Loucy (cell line): ENCODE data around the gene GGT5.

Experiments used
- EZH2phosphoT487 ChIP-seq: fragments of 200-600 bp; IDR thresholded peaks from 2 replicates; pipeline ENCODE4 v1.6.1; 2018; ENCODE audit warnings: antibody characterized with exemption, mild to moderate bottlenecking, moderate library complexity, borderline replicate concordance
- TF ChIP-seq, protein P1 (sequence below): fragments of 200-600 bp; sonication (generic); conservative IDR thresholded peaks from 2 replicates; pipeline ENCODE4 v1.5.1; 2014; ENCODE audit warnings: mild to moderate bottlenecking, antibody characterized with exemption, low read length

DNA sequence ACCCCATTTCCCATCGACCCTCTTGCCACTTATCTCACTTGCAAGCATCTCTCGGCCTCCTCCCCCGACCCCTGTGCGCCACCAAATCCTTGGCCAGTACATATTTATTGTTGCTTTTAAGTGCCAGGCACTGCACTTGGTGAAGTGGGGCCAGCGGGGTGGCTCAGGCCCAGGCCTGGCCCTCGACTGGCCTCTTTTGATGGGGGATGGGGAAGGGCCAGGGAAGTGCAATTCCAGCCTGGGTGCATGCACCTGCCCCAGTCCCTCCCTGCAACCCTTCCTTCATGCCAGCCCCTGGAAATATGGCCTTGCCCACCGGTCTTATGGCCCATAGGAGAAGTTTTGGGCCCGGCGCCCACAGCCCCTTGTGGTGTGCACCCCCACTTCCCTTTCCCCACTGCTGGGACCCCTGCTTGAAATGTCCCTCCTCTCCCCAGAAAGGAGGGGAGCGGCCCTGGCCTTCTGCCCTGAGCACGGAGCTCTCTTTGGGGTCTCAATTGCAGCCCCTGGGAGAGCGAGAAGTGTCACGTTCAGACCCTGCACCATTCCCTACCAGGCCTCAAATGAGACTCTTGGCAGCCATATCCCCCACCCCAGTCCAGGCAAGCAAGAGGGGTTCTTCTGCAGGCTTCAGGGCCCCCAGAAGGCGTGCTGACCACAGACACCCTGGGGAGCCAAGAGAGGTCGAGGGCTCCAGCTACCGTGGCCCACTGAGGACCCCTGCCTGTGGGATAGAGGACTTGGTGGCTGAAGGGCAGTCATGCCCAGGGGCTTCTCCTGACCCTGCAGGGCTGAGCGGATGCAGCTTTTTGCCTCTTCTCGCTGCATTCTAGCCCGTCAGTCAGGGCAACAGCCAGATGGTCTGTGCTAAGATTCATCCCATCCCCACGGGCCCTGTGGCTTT is 62.6 kb downstream of the GGT5 start:
- TF ChIP-seq, protein P1, sequence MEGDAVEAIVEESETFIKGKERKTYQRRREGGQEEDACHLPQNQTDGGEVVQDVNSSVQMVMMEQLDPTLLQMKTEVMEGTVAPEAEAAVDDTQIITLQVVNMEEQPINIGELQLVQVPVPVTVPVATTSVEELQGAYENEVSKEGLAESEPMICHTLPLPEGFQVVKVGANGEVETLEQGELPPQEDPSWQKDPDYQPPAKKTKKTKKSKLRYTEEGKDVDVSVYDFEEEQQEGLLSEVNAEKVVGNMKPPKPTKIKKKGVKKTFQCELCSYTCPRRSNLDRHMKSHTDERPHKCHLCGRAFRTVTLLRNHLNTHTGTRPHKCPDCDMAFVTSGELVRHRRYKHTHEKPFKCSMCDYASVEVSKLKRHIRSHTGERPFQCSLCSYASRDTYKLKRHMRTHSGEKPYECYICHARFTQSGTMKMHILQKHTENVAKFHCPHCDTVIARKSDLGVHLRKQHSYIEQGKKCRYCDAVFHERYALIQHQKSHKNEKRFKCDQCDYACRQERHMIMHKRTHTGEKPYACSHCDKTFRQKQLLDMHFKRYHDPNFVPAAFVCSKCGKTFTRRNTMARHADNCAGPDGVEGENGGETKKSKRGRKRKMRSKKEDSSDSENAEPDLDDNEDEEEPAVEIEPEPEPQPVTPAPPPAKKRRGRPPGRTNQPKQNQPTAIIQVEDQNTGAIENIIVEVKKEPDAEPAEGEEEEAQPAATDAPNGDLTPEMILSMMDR: peak; percentile 57
- no peak for TF ChIP-seq EZH2phosphoT487
